Mesendoderm (in vitro differentiated cells): ENCODE results near the gene RPL36A.

Source experiments
- DNase-seq: peaks from one replicate; pipeline ENCODE4 v3.0.0; 2013
- H2AK5ac ChIP-seq: 2 replicates; pipeline ENCODE4 v1.6.1; 2013; ENCODE audit warnings: low read length, inconsistent platforms
- H2BK120ac ChIP-seq: 2 replicates; pipeline ENCODE4 v1.6.1; 2013; ENCODE audit warnings: low read depth, mild to moderate bottlenecking, low read length, moderate library complexity, mixed read lengths
- H2BK15ac ChIP-seq: replicated peaks from 2 replicates; pipeline ENCODE4 v1.6.1; 2013; ENCODE audit warnings: low read depth, mild to moderate bottlenecking, moderate library complexity
- H2BK5ac ChIP-seq: 2 replicates; pipeline ENCODE4 v1.6.1; 2013; ENCODE audit warnings: low read length, inconsistent platforms
- H3K18ac ChIP-seq: 2 replicates; pipeline ENCODE4 v1.6.1; 2013; ENCODE audit warnings: mild to moderate bottlenecking, low read length, mixed read lengths
- H3K23ac ChIP-seq: one replicate; pipeline ENCODE4 v1.6.1; 2013; ENCODE audit warnings: low read length
- H3K27ac ChIP-seq: 2 replicates; pipeline ENCODE4 v1.5.1; 2013; ENCODE audit warnings: low read depth, mild to moderate bottlenecking, inconsistent platforms, low read length, moderate library complexity
- H3K27me3 ChIP-seq: 2 replicates; pipeline ENCODE4 v1.6.1; 2013; ENCODE audit warnings: low read length, control low read depth, mild to moderate bottlenecking, inconsistent platforms; ENCODE audit not compliant: insufficient read depth, poor library complexity
- H3K36me3 ChIP-seq: 2 replicates; pipeline ENCODE4 v1.6.1; 2013; ENCODE audit warnings: low read length, inconsistent platforms; ENCODE audit not compliant: control insufficient read depth, insufficient read depth
- H3K4ac ChIP-seq: one replicate; pipeline ENCODE4 v1.6.1; 2013; ENCODE audit warnings: low read depth, mild to moderate bottlenecking, low read length, moderate library complexity
- H3K4me1 ChIP-seq: 2 replicates; pipeline ENCODE4 v1.6.1; 2013; ENCODE audit warnings: low read depth, low read length, inconsistent platforms; ENCODE audit not compliant: control insufficient read depth
- H3K4me2 ChIP-seq: 2 replicates; pipeline ENCODE4 v1.6.1; 2013; ENCODE audit warnings: low read length
- H3K4me3 ChIP-seq: 2 replicates; pipeline ENCODE4 v1.5.1; 2013; ENCODE audit warnings: mild to moderate bottlenecking, low read length
- H3K56ac ChIP-seq: one replicate; pipeline ENCODE4 v1.6.1; 2013; ENCODE audit warnings: low read length
- H3K79me1 ChIP-seq: 2 replicates; pipeline ENCODE4 v1.6.1; 2013; ENCODE audit warnings: low read length, inconsistent platforms
- H3K79me2 ChIP-seq: 2 replicates; pipeline ENCODE4 v1.6.1; 2013; ENCODE audit warnings: mild to moderate bottlenecking, low read length; ENCODE audit not compliant: control insufficient read depth, insufficient read depth
- H3K9ac ChIP-seq: 2 replicates; pipeline ENCODE4 v1.6.1; 2013; ENCODE audit warnings: low read length, inconsistent platforms
- H4K5ac ChIP-seq: one replicate; pipeline ENCODE4 v1.6.1; 2013; ENCODE audit warnings: low read length
- H4K8ac ChIP-seq: one replicate; pipeline ENCODE4 v1.6.1; 2013; ENCODE audit warnings: low read depth, mild to moderate bottlenecking, control low read depth, low read length, moderate library complexity
- WGBS: extraction: QIAGEN DNeasy Blood & Tissue Kit; methylation state at CpG from one replicate; pipeline ENCODE4 v1.1.7; 2013; ENCODE audit warnings: low lambda C conversion rate, missing lambda C conversion rate; ENCODE audit not compliant: insufficient coverage; ENCODE audit errors: extremely low coverage; 5-methylcytosine and 5-hydroxymethylcytosine counted together

The RPL36A gene

GRCh38 chrX:101407748-101408531 is 17.1 kb downstream of the RPL36A start, which contains the start of the genes GLA and HNRNPH2:
GLA (minus strand) TSS chrX:101407925; CDS start chrX:101407903, 22 bp downstream.
HNRNPH2 (plus strand) TSS chrX:101408222; CDS start chrX:101411989, 3,767 bp downstream.
- Histone ChIP-seq H3K56ac (peak within 1 kb of the TSS; percentile 91), H4K8ac (no peak within 1 kb of the TSS), H2BK5ac (no peak within 1 kb of the TSS), H3K79me2 (peaks cover 25% of the 10 kb centered on the region), H2BK120ac (peak within 1 kb of the TSS; percentile 45), H2BK15ac (no peak within 1 kb of the TSS), H3K18ac (peak within 1 kb of the TSS; percentile 18), H3K4me3 (peak within 1 kb of the TSS; percentile 82), H3K36me3 (no peaks in the 10 kb centered on the region), H3K4me2 (peak within 1 kb of the TSS; percentile 54), H3K9ac (peak within 1 kb of the TSS; percentile 82), H3K4me1 (no peaks in the 10 kb centered on the region), H3K27ac (peak within 1 kb of the TSS; percentile 76), H3K79me1 (peaks cover 2% of the 10 kb centered on the region), H3K27me3 (no peaks in the 10 kb centered on the region), H4K5ac (no peak within 1 kb of the TSS), H3K4ac (no peak within 1 kb of the TSS), H3K23ac (no peak within 1 kb of the TSS), H2AK5ac (no peak within 1 kb of the TSS)
- DNase-seq = peak; percentile 99
- no CpG with 5 or more reads among the region's 47 CpGs for WGBS

GRCh38 chrX:101408532-101408841 is 17.7 kb downstream of the RPL36A start:
- Histone ChIP-seq H3K4me3 (peak overlapping the region; percentile 61), H2AK5ac (no peak overlapping the region), H3K27ac (peak overlapping the region; percentile 52), H3K18ac (peak overlapping the region; percentile 11), H3K4me1 (no peaks in the 10 kb centered on the region), H3K79me2 (peaks cover 25% of the 10 kb centered on the region), H2BK120ac (no peak overlapping the region), H3K56ac (peak overlapping the region; percentile 91), H3K36me3 (no peaks in the 10 kb centered on the region), H3K4me2 (no peak overlapping the region), H3K4ac (no peak overlapping the region), H4K8ac (no peak overlapping the region), H4K5ac (no peak overlapping the region), H2BK15ac (no peak overlapping the region), H2BK5ac (no peak overlapping the region), H3K23ac (no peak overlapping the region), H3K9ac (peak overlapping the region; percentile 79), H3K27me3 (no peaks in the 10 kb centered on the region), H3K79me1 (peaks cover 2% of the 10 kb centered on the region)
- DNase-seq = no peak
- WGBS = no CpG with 5 or more reads among the region's 8 CpGs

- Histone ChIP-seq H4K8ac (no peak overlapping the region), H2BK120ac (no peak overlapping the region), H4K5ac (no peak overlapping the region), H3K56ac (peak overlapping the region; percentile 64), H3K27ac (no peak overlapping the region), H3K4me2 (peak overlapping the region; percentile 50), H3K4ac (no peak overlapping the region), H3K4me1 (no peaks in the 10 kb centered on the region), H3K79me1 (peaks cover 2% of the 10 kb centered on the region), H3K27me3 (no peaks in the 10 kb centered on the region), H3K9ac (peak overlapping the region; percentile 67), H2BK5ac (no peak overlapping the region), H3K4me3 (peak overlapping the region; percentile 51), H3K23ac (no peak overlapping the region), H2AK5ac (no peak overlapping the region), H3K18ac (no peak overlapping the region), H3K79me2 (peaks cover 25% of the 10 kb centered on the region), H2BK15ac (no peak overlapping the region), H3K36me3 (no peaks in the 10 kb centered on the region)
- peak; percentile 22 for DNase-seq
- WGBS = no CpG with 5 or more reads among the region's 6 CpGs
These were observed 18.2 kb downstream of the RPL36A start for GRCh38 chrX:101409043-101409442.

- Histone ChIP-seq H4K5ac (no peak overlapping the region), H3K4me3 (no peak overlapping the region), H3K4me1 (no peaks in the 10 kb centered on the region), H3K4ac (no peak overlapping the region), H3K9ac (no peak overlapping the region), H3K23ac (no peak overlapping the region), H3K79me1 (peaks cover 2% of the 10 kb centered on the region), H3K36me3 (no peaks in the 10 kb centered on the region), H2BK5ac (no peak overlapping the region), H2BK120ac (no peak overlapping the region), H2BK15ac (no peak overlapping the region), H3K18ac (no peak overlapping the region), H3K27ac (no peak overlapping the region), H3K56ac (no peak overlapping the region), H3K27me3 (no peaks in the 10 kb centered on the region), H3K79me2 (peaks cover 25% of the 10 kb centered on the region), H4K8ac (no peak overlapping the region), H3K4me2 (no peak overlapping the region), H2AK5ac (no peak overlapping the region)
- DNase-seq = peak; percentile 31
- no CpG with 5 or more reads among the region's 7 CpGs for WGBS
These were observed 19.6 kb downstream of the RPL36A start for GRCh38 chrX:101410461-101410860.

GRCh38 chrX:101411984-101412383 is 21.2 kb downstream of the RPL36A start:
- Histone ChIP-seq H3K18ac (no peak overlapping the region), H3K4me1 (no peaks in the 10 kb centered on the region), H4K5ac (no peak overlapping the region), H3K4me2 (no peak overlapping the region), H3K27ac (no peak overlapping the region), H3K23ac (no peak overlapping the region), H3K27me3 (no peaks in the 10 kb centered on the region), H3K4me3 (no peak overlapping the region), H4K8ac (no peak overlapping the region), H3K9ac (no peak overlapping the region), H2BK120ac (no peak overlapping the region), H2BK5ac (no peak overlapping the region), H2AK5ac (no peak overlapping the region), H3K56ac (no peak overlapping the region), H2BK15ac (no peak overlapping the region), H3K4ac (no peak overlapping the region), H3K79me1 (peaks cover 2% of the 10 kb centered on the region), H3K36me3 (no peaks in the 10 kb centered on the region), H3K79me2 (peaks cover 24% of the 10 kb centered on the region)
- no CpG with 5 or more reads among the region's 10 CpGs for WGBS
- no peak for DNase-seq
